Adipocyte (in vitro differentiated cells): ENCODE data around the gene B4GALNT2.

Experiments
- DNase-seq: peaks from one replicate; pipeline ENCODE4 v3.0.0-alpha.2; 2015; ENCODE audit warnings: low read depth
- H3K27me3 ChIP-seq: replicated peaks from 2 replicates; pipeline ENCODE4 v1.7.0; 2013; ENCODE audit warnings: mild to moderate bottlenecking, low read length, moderate library complexity; ENCODE audit not compliant: control insufficient read depth, insufficient read depth
- H3K36me3 ChIP-seq: 2 replicates; pipeline ENCODE4 v1.7.0; 2013; ENCODE audit warnings: low read length, mild to moderate bottlenecking, moderate library complexity; ENCODE audit not compliant: control insufficient read depth, insufficient read depth, severe bottlenecking
- H3K4me1 ChIP-seq: 2 replicates; pipeline ENCODE4 v1.7.0; 2013; ENCODE audit warnings: mild to moderate bottlenecking, low read length, moderate library complexity; ENCODE audit not compliant: control insufficient read depth, insufficient read depth
- H3K4me3 ChIP-seq: 2 replicates; pipeline ENCODE4 v1.7.0; 2013; ENCODE audit warnings: mild to moderate bottlenecking, low read length, moderate library complexity
- H3K9ac ChIP-seq: 2 replicates; pipeline ENCODE4 v1.7.0; 2013; ENCODE audit warnings: mild to moderate bottlenecking, low read length, moderate library complexity
- H3K9me3 ChIP-seq: 2 replicates; pipeline ENCODE4 v1.7.0; 2013; ENCODE audit warnings: mild to moderate bottlenecking, low read length, moderate library complexity; ENCODE audit not compliant: control insufficient read depth

Gene B4GALNT2

GRCh38 chr17:49214676-49215360 lies 82.2 kb downstream of the B4GALNT2 start:
- Histone ChIP-seq H3K4me1 (peaks cover 3% of the 10 kb centered on the region), H3K9me3 (no peaks in the 10 kb centered on the region), H3K36me3 (no peaks in the 10 kb centered on the region), H3K4me3 (no peak overlapping the region), H3K9ac (no peak overlapping the region), H3K27me3 (peaks cover 40% of the 10 kb centered on the region)
- no peak for DNase-seq

DNA sequence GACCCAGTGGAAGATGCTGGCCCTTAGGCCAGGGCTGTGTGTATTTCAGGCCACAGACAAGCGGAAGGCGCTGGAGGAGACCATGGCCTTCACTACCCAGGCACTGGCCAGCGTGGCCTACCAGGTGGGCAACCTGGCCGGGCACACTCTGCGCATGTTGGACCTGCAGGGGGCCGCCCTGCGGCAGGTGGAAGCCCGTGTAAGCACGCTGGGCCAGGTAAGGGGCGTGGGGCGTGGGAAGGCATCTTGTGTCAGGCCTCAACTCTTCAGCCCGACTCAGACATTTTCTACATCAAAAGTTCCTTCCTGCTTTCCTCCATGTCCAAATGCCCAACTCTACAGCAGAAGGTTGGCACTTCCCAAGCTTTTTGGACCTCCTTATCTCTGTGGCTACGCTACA lies 83.9 kb downstream of the B4GALNT2 start:
- no peak for DNase-seq
- no peaks in the 10 kb centered on the region for H3K9me3 ChIP-seq
- no peak overlapping the region for H3K4me3 ChIP-seq
- H3K4me1 ChIP-seq: no peaks in the 10 kb centered on the region
- no peak overlapping the region for H3K9ac ChIP-seq
- no peaks in the 10 kb centered on the region for H3K36me3 ChIP-seq
- H3K27me3 ChIP-seq: peaks cover 33% of the 10 kb centered on the region

- no peak overlapping the region for H3K9ac ChIP-seq
- no peaks in the 10 kb centered on the region for H3K9me3 ChIP-seq
- no peaks in the 10 kb centered on the region for H3K4me1 ChIP-seq
- H3K36me3 ChIP-seq: no peaks in the 10 kb centered on the region
- H3K4me3 ChIP-seq: no peak overlapping the region
- no peak for DNase-seq
- H3K27me3 ChIP-seq: peaks cover 39% of the 10 kb centered on the region
Observed at GRCh38 chr17:49216953-49217650, 84.5 kb downstream of the B4GALNT2 start.

DNA sequence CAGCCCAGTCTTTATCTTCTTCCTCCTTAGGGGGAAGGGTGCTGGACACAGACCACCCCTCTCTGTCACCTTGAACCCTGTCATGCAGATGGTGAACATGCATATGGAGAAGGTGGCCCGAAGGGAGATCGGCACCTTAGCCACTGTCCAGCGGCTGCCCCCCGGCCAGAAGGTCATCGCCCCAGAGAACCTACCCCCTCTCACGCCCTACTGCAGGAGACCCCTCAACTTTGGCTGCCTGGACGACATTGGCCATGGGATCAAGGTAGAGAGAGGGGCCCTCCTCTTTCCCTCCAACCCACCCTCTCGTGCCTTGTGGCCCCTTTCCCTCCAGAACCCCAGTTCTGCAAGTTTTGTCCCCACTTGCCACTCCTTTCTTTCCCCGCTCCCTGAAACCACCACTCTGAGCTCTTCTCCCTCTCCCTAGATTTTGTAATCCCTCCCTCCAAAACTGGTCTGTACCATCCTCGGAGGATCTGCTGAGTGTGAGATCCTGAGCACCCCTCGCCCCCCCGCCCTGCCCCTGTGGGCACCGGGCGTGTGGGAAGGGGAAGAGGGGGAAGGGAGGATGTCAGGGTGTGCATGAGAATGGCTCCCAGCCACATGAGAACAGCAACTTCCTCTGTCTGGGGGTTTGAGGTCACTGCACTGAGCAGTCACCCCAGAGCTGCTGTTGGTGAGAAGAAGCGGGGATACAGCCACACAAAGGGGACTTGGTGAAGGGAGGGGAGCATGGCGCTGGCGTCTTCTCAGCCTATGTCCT lies 85.3 kb downstream of the B4GALNT2 start:
- peaks cover 39% of the 10 kb centered on the region for H3K27me3 ChIP-seq
- H3K9ac ChIP-seq: no peak overlapping the region
- H3K4me1 ChIP-seq: no peaks in the 10 kb centered on the region
- no peaks in the 10 kb centered on the region for H3K36me3 ChIP-seq
- no peaks in the 10 kb centered on the region for H3K9me3 ChIP-seq
- H3K4me3 ChIP-seq: no peak overlapping the region
- DNase-seq: no peak

DNA sequence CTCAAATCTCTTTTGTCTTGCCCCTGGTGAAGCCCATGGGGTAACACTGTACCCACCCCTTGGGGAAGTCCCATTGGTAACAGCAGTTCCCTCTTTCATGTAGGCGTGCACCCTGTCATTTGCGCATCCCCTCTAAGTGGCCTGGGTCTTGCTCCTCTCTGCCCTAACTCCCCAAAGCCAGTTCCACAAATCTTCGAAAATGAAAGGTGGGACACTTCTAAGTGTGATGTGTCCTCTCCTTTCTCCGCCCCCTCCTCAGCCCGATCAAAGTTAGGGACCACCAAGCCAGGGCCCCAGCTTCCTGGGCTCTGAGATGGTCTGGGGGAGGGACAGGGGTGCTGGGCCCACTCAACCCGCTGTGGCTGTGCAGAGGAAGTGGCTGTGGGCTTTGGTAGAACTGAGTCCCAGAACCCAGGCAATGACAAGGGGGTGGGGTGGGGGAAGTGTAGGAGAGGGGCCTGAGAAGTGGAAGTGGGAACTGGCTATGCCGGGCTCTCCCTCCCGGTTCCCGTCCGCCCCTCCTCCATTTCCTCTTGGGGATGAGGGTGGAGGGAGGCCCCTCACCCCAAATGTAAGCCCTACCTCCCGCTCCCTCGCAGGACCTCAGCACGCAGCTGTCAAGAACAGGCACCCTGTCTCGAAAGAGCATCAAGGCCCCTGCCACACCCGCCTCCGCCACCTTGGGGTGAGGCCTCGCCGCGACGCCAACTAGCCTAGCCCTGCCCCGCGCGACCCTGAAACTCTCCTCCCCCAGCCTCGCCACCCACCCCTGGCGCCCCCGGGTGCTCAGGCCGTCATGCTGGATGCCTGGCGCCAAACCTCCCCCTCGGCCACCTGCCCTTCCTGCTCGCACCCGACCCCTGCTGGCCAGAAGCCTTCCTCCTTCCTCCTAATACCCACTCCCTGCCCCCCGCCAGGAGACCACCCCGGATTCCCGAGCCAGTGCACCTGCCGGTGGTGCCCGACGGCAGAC lies 86.7 kb downstream of the B4GALNT2 start:
- Histone ChIP-seq H3K9ac (no peak overlapping the region), H3K4me3 (no peak overlapping the region), H3K4me1 (peaks cover 5% of the 10 kb centered on the region), H3K36me3 (no peaks in the 10 kb centered on the region), H3K27me3 (peaks cover 48% of the 10 kb centered on the region), H3K9me3 (no peaks in the 10 kb centered on the region)
- no peak for DNase-seq

- Histone ChIP-seq H3K9me3 (no peaks in the 10 kb centered on the region), H3K27me3 (peaks cover 56% of the 10 kb centered on the region), H3K4me3 (no peak overlapping the region), H3K4me1 (peaks cover 5% of the 10 kb centered on the region), H3K9ac (no peak overlapping the region), H3K36me3 (no peaks in the 10 kb centered on the region)
- DNase-seq: no peak
Observed at GRCh38 chr17:49219987-49220386, 87.4 kb downstream of the B4GALNT2 start.

DNA sequence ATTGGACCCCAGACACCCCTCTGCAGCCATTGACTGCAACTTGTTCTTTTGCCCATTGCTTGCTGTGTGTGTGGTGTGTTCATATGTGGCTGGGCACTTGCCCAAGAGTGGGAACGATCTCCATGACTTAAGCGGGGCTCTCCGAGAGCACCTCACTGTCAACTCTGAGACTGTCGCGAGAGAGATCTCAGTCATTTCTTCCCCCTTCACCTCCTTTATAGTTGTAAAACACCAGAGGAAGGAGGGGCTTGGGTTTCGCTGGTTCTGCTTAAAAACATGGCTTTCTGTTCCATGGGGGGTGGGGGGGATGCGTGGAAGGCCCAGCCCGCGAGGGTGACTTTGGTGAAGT lies 90.6 kb downstream of the B4GALNT2 start:
- Histone ChIP-seq H3K9ac (no peak overlapping the region), H3K4me3 (no peak overlapping the region), H3K4me1 (peaks cover 5% of the 10 kb centered on the region), H3K36me3 (no peaks in the 10 kb centered on the region), H3K27me3 (peaks cover 70% of the 10 kb centered on the region), H3K9me3 (no peaks in the 10 kb centered on the region)
- no peak for DNase-seq

DNA sequence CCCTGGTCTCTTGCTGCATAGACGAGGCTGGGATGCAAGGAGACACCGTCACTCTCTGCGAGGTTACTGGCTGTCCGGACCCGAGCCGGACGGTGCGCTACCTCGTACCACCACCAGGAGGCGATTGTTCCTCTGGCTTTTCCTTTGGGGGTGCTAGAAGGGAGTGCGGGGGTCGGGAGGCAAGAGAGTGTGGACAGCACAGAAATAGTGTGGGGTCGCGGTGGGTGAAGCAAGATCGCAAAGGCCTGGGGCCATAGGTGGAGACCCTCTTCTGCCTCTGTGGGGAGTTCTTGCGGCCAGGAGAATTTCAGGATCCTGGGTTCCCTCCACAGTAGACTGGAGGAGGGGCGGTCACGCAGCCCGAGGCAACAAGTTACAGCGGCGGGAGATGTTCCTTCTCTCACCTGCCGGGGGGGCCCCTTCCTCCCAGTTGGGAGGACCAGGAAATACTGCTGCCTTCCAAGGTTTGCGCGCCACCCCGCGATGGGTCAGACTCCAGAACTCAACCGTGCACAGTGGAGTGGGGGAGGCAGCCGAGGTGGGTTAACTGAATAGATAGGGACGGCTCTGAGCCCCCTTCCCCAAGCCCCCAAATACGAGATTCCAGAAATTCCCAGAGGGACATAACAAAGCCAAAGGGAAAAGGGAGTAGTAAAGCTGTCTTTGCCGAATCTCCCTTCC lies 91.1 kb downstream of the B4GALNT2 start:
- peak; percentile 67 for DNase-seq
- H3K27me3 ChIP-seq: peaks cover 67% of the 10 kb centered on the region
- H3K4me1 ChIP-seq: peaks cover 5% of the 10 kb centered on the region
- H3K4me3 ChIP-seq: no peak overlapping the region
- H3K36me3 ChIP-seq: no peaks in the 10 kb centered on the region
- H3K9ac ChIP-seq: no peak overlapping the region
- no peaks in the 10 kb centered on the region for H3K9me3 ChIP-seq

GRCh38 chr17:49224198-49224996 lies 91.8 kb downstream of the B4GALNT2 start:
- Histone ChIP-seq H3K9ac (no peak overlapping the region), H3K4me1 (peaks cover 5% of the 10 kb centered on the region), H3K4me3 (no peak overlapping the region), H3K36me3 (no peaks in the 10 kb centered on the region), H3K27me3 (peaks cover 67% of the 10 kb centered on the region), H3K9me3 (no peaks in the 10 kb centered on the region)
- no peak for DNase-seq

GRCh38 chr17:49224997-49225337 lies 92.4 kb downstream of the B4GALNT2 start:
- H3K4me3 ChIP-seq: no peak overlapping the region
- DNase-seq: no peak
- no peak overlapping the region for H3K9ac ChIP-seq
- H3K9me3 ChIP-seq: no peaks in the 10 kb centered on the region
- no peaks in the 10 kb centered on the region for H3K36me3 ChIP-seq
- peaks cover 70% of the 10 kb centered on the region for H3K27me3 ChIP-seq
- H3K4me1 ChIP-seq: peaks cover 5% of the 10 kb centered on the region
